Activated B cell treated with CpG ODN at 0.5 μM for 24 hours (primary cell): ENCODE data around the gene ASB2. TPM values are rescaled to one million over a fixed set of nuclear protein-coding genes. Genes with fewer than 3 reads are reported as not detected.
A peak's percentile ranks its signal among the peaks of the same experiment; 100 is the strongest.

Experiments used
- ATAC-seq: fragments of 200-7000 bp; cut with Tn5 transposase; one replicate; pipeline ENCODE4 v1.10.0; 2021; ENCODE audit warnings: low read depth, mild to moderate bottlenecking, moderate library complexity
- CTCF ChIA-PET: fragments of 350-600 bp; sonication (Branson Sonifier 250); formaldehyde crosslinking; loops from one replicate; lab custom pipeline; 2021; ENCODE audit warnings: antibody characterized with exemption; lab: Charles Lee
- POLR2A ChIA-PET: fragments of 350-600 bp; sonication (Branson Sonifier 250); formaldehyde crosslinking; loops from one replicate; lab custom pipeline; 2021; ENCODE audit warnings: antibody characterized with exemption; lab: Charles Lee
- DNase-seq: peaks from one replicate; pipeline ENCODE4 v3.0.0; 2022
- H3K27ac Mint-ChIP-seq: one replicate; pipeline ENCODE4 v1.8.0; 2020; ENCODE audit warnings: mixed read lengths
- H3K27me3 Mint-ChIP-seq: one replicate; pipeline ENCODE4 v1.8.0; 2021; ENCODE audit warnings: mixed read lengths
- H3K36me3 Mint-ChIP-seq: one replicate; pipeline ENCODE4 v1.8.0; 2021; ENCODE audit warnings: low read depth, mixed read lengths
- H3K4me1 Mint-ChIP-seq: one replicate; pipeline ENCODE4 v1.8.0; 2021; ENCODE audit warnings: mixed read lengths
- H3K4me3 Mint-ChIP-seq: one replicate; pipeline ENCODE4 v1.8.0; 2020; ENCODE audit warnings: mild to moderate bottlenecking, mixed read lengths
- H3K9me3 Mint-ChIP-seq: one replicate; pipeline ENCODE4 v1.8.0; 2020; ENCODE audit warnings: mixed read lengths
- CTCF ChIP-seq: fragments of 200-600 bp; IDR thresholded peaks from one replicate; pipeline ENCODE4 v1.8.0; 2022; ENCODE audit warnings: antibody characterized with exemption, mild to moderate bottlenecking
- intact Hi-C: fragments of 100-400 bp; cut with micrococcal nuclease; formaldehyde crosslinking; loops from one replicate; pipeline ENCODE4 v1.15.1; 2024
- total RNA-seq: library from RNA; stranded (reverse); gene quantifications from 2 replicates; pipeline ENCODE4 v1.2.3, GENCODE V29; 2022

The ASB2 gene
- total RNA-seq, 1 donor from 2014 or later = 3.1 TPM

- no peak for TF ChIP-seq CTCF
- ATAC-seq (no peak), DNase-seq (no peak)
- H3K9me3 Mint-ChIP-seq = no peaks in the 10 kb centered on the region
- no peak overlapping the region for H3K27ac Mint-ChIP-seq
- intact Hi-C loops = no loop called here
- H3K4me3 Mint-ChIP-seq = no peak overlapping the region
- ChIA-PET CTCF (interaction anchor here (1.0 to 11.8 kb wide), 2 partner anchors 26 to 57 kb away, joined by 3 to 307 read pairs; no protein-coding TSS in a partner anchor), POLR2A (interaction anchor here (0.7 kb wide), 1 partner anchor 252 kb away, joined by 6 read pairs; no protein-coding TSS in a partner anchor)
- peaks cover 28% of the 10 kb centered on the region for H3K27me3 Mint-ChIP-seq
- H3K36me3 Mint-ChIP-seq = no peaks in the 10 kb centered on the region
- no peaks in the 10 kb centered on the region for H3K4me1 Mint-ChIP-seq
These were observed 19.8 kb upstream of the ASB2 start for GRCh38 chr14:93996130-93996695.

GRCh38 chr14:93994919-93995682 lies 18.7 kb upstream of the ASB2 start:
- Mint-ChIP-seq H3K27me3 (peaks cover 23% of the 10 kb centered on the region), H3K4me3 (no peak overlapping the region), H3K4me1 (peaks cover 2% of the 10 kb centered on the region), H3K36me3 (no peaks in the 10 kb centered on the region), H3K27ac (no peak overlapping the region), H3K9me3 (no peaks in the 10 kb centered on the region)
- no peak for DNase-seq
- intact Hi-C loops = no loop called here
- CTCF ChIA-PET = interaction anchor here (11.8 kb wide), 1 partner anchor 56 kb away, joined by 307 read pairs; no protein-coding TSS in a partner anchor
- TF ChIP-seq CTCF = no peak
- POLR2A ChIA-PET = interaction anchor here (1.0 kb wide), 1 partner anchor 17 kb away, joined by 5 read pairs; no protein-coding TSS in a partner anchor
- peak; percentile 33 for ATAC-seq

- Mint-ChIP-seq H3K4me3 (no peak overlapping the region), H3K36me3 (no peaks in the 10 kb centered on the region), H3K9me3 (no peaks in the 10 kb centered on the region), H3K27me3 (peaks cover 22% of the 10 kb centered on the region), H3K27ac (no peak overlapping the region), H3K4me1 (peaks cover 7% of the 10 kb centered on the region)
- ChIA-PET POLR2A (interaction anchor here (1.9 kb wide), 1 partner anchor 22 kb away, joined by 6 read pairs; no protein-coding TSS in a partner anchor), CTCF (interaction anchor here (1.4 to 4.5 kb wide), 3 partner anchors 11 to 54 kb away, joined by 4 to 28 read pairs (median 8); no protein-coding TSS in a partner anchor)
- no peak for ATAC-seq
- intact Hi-C loops = no loop called here
- TF ChIP-seq CTCF = no peak
- no peak for DNase-seq
These were observed 17.0 kb upstream of the ASB2 start for GRCh38 chr14:93993382-93993781.

- peaks cover 20% of the 10 kb centered on the region for H3K27me3 Mint-ChIP-seq
- ChIA-PET POLR2A (interaction anchor here (2.2 kb wide), 1 partner anchor 21 kb away, joined by 8 read pairs; no protein-coding TSS in a partner anchor), CTCF (interaction anchor here (1.7 to 4.5 kb wide), 3 partner anchors 10 to 52 kb away, joined by 6 to 28 read pairs (median 8); no protein-coding TSS in a partner anchor)
- H3K9me3 Mint-ChIP-seq = no peaks in the 10 kb centered on the region
- H3K4me1 Mint-ChIP-seq = peaks cover 7% of the 10 kb centered on the region
- no peak overlapping the region for H3K4me3 Mint-ChIP-seq
- H3K27ac Mint-ChIP-seq = no peak overlapping the region
- DNase-seq (no peak), ATAC-seq (no peak)
- TF ChIP-seq CTCF = no peak
- intact Hi-C loops = no loop called here
- no peaks in the 10 kb centered on the region for H3K36me3 Mint-ChIP-seq
These were observed 15.3 kb upstream of the ASB2 start for GRCh38 chr14:93991649-93992048.

GRCh38 chr14:93991212-93991611 lies 14.8 kb upstream of the ASB2 start:
- no peak for DNase-seq
- Mint-ChIP-seq H3K36me3 (no peaks in the 10 kb centered on the region), H3K4me3 (no peak overlapping the region), H3K27me3 (peaks cover 22% of the 10 kb centered on the region), H3K4me1 (peaks cover 7% of the 10 kb centered on the region), H3K27ac (no peak overlapping the region), H3K9me3 (no peaks in the 10 kb centered on the region)
- TF ChIP-seq CTCF = no peak
- ChIA-PET POLR2A (interaction anchor here (2.2 kb wide), 1 partner anchor 20 kb away, joined by 8 read pairs; no protein-coding TSS in a partner anchor), CTCF (interaction anchor here (1.1 to 4.5 kb wide), 5 partner anchors 10 to 51 kb away, joined by 3 to 28 read pairs (median 6); no protein-coding TSS in a partner anchor)
- intact Hi-C loops = no loop called here
- no peak for ATAC-seq
